ENCODE measurements around the gene SQSTM1. TPM values are rescaled to one million over a fixed set of nuclear protein-coding genes. Genes with fewer than 3 reads are reported as not detected.

The SQSTM1 gene
- total RNA-seq, 1 donor from 2014 or later = 146 TPM

DNA sequence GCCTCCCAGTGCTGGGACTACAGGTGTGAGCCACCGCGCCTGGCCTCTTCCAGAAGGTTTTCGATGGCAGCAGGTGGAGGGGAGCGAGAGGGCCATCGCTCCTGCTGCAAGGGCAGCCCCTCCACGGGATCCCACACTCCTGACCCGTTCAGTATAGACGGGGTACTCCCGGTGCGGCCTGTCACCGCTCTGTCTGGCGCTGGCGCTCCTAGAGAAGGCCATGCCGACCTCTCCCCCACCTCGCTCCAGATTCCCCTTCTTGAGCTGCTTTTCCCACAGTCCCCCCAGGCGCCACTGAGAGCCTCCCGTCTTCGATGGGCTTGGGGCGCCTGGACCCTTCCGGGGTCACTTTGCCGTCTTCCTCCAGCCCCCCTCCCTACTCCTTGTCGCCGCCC is 4.3 kb upstream of the SQSTM1 start:
- H3K36me3 Mint-ChIP-seq = peaks cover 13% of the 10 kb centered on the region
- no peak overlapping the region for H3K27ac Mint-ChIP-seq
- no peak for DNase-seq (ENCODE audit: low spot score in 2 of 2, unreplicated experiment in 2 of 2)
- H3K4me1 Mint-ChIP-seq = peaks cover 20% of the 10 kb centered on the region
- no peaks in the 10 kb centered on the region for H3K27me3 Mint-ChIP-seq (ENCODE audit: low read depth)
- H3K9me3 Mint-ChIP-seq = no peaks in the 10 kb centered on the region
- H3K4me3 Mint-ChIP-seq = peak overlapping the region; percentile 54
- TF ChIP-seq CTCF (IDR thresholded peaks at IDR 0.05; ENCODE audit: unreplicated experiment) = no peak

DNA sequence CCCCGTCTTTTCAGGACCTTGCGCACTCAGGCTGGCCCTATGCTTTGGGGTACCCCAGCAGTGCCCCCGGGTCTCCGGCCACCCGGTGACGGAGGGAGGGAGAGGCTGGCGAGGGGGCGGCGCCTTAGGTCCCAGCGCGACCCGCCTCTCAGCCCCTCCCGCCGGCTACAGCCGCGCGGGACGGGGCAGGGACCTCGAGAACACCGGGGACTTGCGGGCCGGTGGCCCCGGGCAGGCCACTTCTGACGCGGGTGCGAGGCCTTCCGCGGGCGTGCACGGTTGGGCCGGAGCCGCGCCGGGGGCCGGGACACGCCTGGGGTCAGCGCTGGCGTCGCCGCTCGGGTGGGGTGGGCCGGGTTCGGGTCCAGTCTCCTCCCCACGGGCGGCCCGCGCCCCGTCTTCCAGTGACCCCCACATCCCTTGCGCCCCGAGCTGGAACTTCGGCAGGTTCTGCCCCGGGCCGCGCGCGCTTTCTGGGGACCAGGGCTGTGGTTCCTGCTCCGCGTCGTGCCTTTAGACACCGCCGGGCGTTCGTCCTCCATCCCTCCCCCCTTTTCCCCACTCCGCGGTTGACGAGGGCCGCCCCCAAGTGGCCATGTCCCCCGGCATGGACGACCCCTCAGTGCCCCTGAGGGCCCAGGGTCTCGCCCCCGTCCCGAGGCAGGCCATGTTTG is 3.8 kb upstream of the SQSTM1 start:
- Mint-ChIP-seq H3K4me1 (peaks cover 22% of the 10 kb centered on the region), H3K27ac (peak overlapping the region; percentile 34), H3K4me3 (peak overlapping the region; percentile 64), H3K9me3 (no peaks in the 10 kb centered on the region), H3K36me3 (peaks cover 13% of the 10 kb centered on the region), H3K27me3 (ENCODE audit: low read depth) (no peaks in the 10 kb centered on the region)
- DNase-seq (ENCODE audit: low spot score in 2 of 2, unreplicated experiment in 2 of 2) = no peak
- no peak for TF ChIP-seq CTCF (IDR thresholded peaks at IDR 0.05; ENCODE audit: unreplicated experiment)

GRCh38 chr5:179817470-179817840 is 3.2 kb upstream of the SQSTM1 start:
- no peak for TF ChIP-seq CTCF (IDR thresholded peaks at IDR 0.05; ENCODE audit: unreplicated experiment)
- no peak for DNase-seq (ENCODE audit: low spot score in 2 of 2, unreplicated experiment in 2 of 2)
- peaks cover 10% of the 10 kb centered on the region for H3K36me3 Mint-ChIP-seq
- peak overlapping the region; percentile 64 for H3K4me3 Mint-ChIP-seq
- H3K4me1 Mint-ChIP-seq = peaks cover 27% of the 10 kb centered on the region
- H3K27me3 Mint-ChIP-seq (ENCODE audit: low read depth) = no peaks in the 10 kb centered on the region
- peak overlapping the region; percentile 34 for H3K27ac Mint-ChIP-seq
- no peaks in the 10 kb centered on the region for H3K9me3 Mint-ChIP-seq

GRCh38 chr5:179817890-179818745 is 2.6 kb upstream of the SQSTM1 start:
- Mint-ChIP-seq H3K27ac (peak overlapping the region; percentile 97), H3K36me3 (peaks cover 8% of the 10 kb centered on the region), H3K4me3 (peak overlapping the region; percentile 64), H3K27me3 (ENCODE audit: low read depth) (no peaks in the 10 kb centered on the region), H3K9me3 (no peaks in the 10 kb centered on the region), H3K4me1 (peaks cover 33% of the 10 kb centered on the region)
- no peak for TF ChIP-seq CTCF (IDR thresholded peaks at IDR 0.05; ENCODE audit: unreplicated experiment)
- DNase-seq (ENCODE audit: low spot score in 2 of 2, unreplicated experiment in 2 of 2) = no peak

DNA sequence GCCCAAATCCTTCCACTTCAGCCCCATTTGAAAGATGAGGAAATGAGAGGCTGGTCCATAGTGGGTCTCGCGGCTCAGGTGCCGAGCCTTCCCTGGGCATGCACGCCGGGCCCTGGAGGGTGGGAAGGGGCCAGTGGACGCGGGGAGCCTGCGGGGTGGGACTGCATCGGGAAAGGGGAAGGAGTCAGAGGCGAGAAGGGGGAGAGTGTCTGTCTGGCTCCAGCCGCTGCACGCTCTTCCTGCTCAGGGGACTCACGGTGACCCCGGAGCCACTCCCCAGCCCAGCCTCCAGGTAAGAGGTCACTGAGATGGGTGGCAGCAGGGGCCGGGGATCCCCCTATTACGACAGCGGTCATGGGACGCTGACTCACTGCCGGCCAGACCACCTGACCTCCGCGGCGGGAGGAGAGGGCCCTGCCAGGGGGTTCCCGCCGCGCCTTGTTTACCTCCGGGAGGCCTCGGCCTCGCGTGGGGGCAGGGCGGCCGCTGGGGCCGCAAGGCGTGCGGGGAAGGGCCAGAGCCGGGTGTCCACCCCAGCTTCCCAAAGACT is 1.9 kb upstream of the SQSTM1 start:
- no peaks in the 10 kb centered on the region for H3K9me3 Mint-ChIP-seq
- peak; percentile 67 to 79 for DNase-seq (ENCODE audit: low spot score in 2 of 2, unreplicated experiment in 2 of 2)
- peaks cover 36% of the 10 kb centered on the region for H3K4me1 Mint-ChIP-seq
- H3K36me3 Mint-ChIP-seq = peaks cover 7% of the 10 kb centered on the region
- peak overlapping the region; percentile 97 for H3K27ac Mint-ChIP-seq
- peak overlapping the region; percentile 64 for H3K4me3 Mint-ChIP-seq
- H3K27me3 Mint-ChIP-seq (ENCODE audit: low read depth) = no peaks in the 10 kb centered on the region
- no peak for TF ChIP-seq CTCF (IDR thresholded peaks at IDR 0.05; ENCODE audit: unreplicated experiment)
